RPMI7951 (cell line): ENCODE measurements around the gene BAG3. TPM values are rescaled to one million over a fixed set of nuclear protein-coding genes. Genes with fewer than 3 reads are reported as not detected.
A peak's percentile ranks its signal among the peaks of the same experiment; 100 is the strongest.
"Not testable (repeated sequence)": the region's sequence is repeated elsewhere in the genome, so short reads cannot be mapped to it uniquely, and the experiment has no call there.

ENCODE experiments used
- DNase-seq: peaks from one replicate; pipeline ENCODE4 v3.0.0-alpha.2; 2012; ENCODE audit warnings: low read depth
- total RNA-seq: library from RNA; depleted of rRNA; stranded (reverse); fragments of >200 nt; shearing (Covaris generic); gene quantifications from 2 replicates; pipeline ENCODE4 v1.2.3, GENCODE V29; 2014; rRNA removed

The BAG3 gene
- total RNA-seq: 13.9 and 15.2 TPM in 2 replicates

- DNase-seq: peak; percentile 94
These were observed at the start of gene BAG3 for GRCh38 chr10:119650692-119651513. Gene BAG3 (plus strand): TSS chr10:119651380. CDS start chr10:119651676, 296 bp downstream.

GRCh38 chr10:119602241-119603095, 48.7 kb upstream of the BAG3 start:
- DNase-seq: peak; percentile 3

GRCh38 chr10:119604468-119604867, 46.7 kb upstream of the BAG3 start:
- DNase-seq: no peak

- peak; percentile 24 for DNase-seq
These were observed 42.6 kb upstream of the BAG3 start for GRCh38 chr10:119608316-119609155.

- DNase-seq: no peak
These were observed 41.7 kb upstream of the BAG3 start for GRCh38 chr10:119609516-119609915.

- DNase-seq: no peak
These were observed 39.7 kb upstream of the BAG3 start for GRCh38 chr10:119611433-119611832.

- DNase-seq: no peak
These were observed 37.4 kb upstream of the BAG3 start for GRCh38 chr10:119613741-119614140.

- DNase-seq: no peak
These were observed 36.5 kb upstream of the BAG3 start for GRCh38 chr10:119614686-119615085.

GRCh38 chr10:119616882-119617570, 34.2 kb upstream of the BAG3 start:
- peak; percentile 52 for DNase-seq

- no peak for DNase-seq
These were observed 32.0 kb upstream of the BAG3 start for GRCh38 chr10:119619215-119619614.

- not testable (repeated sequence) for DNase-seq
These were observed 31.4 kb upstream of the BAG3 start for GRCh38 chr10:119619811-119620210.

GRCh38 chr10:119620241-119621077, 30.7 kb upstream of the BAG3 start:
- peak; percentile 4 for DNase-seq

GRCh38 chr10:119621078-119621384, 30.1 kb upstream of the BAG3 start:
- no peak for DNase-seq

GRCh38 chr10:119625570-119626280, 25.5 kb upstream of the BAG3 start:
- DNase-seq: no peak

- no peak for DNase-seq
These were observed 20.9 kb upstream of the BAG3 start for GRCh38 chr10:119630300-119630699.

GRCh38 chr10:119633538-119634218, 17.5 kb upstream of the BAG3 start:
- no peak for DNase-seq

- no peak for DNase-seq
These were observed 17.0 kb upstream of the BAG3 start for GRCh38 chr10:119634219-119634544.

- DNase-seq: no peak
These were observed 13.5 kb upstream of the BAG3 start for GRCh38 chr10:119637631-119638030.

GRCh38 chr10:119638982-119639381, 12.2 kb upstream of the BAG3 start:
- DNase-seq: no peak
